WTC11 (cell line): ENCODE measurements around the gene TNFAIP8L3. TPM values are rescaled to one million over a fixed set of nuclear protein-coding genes. Genes with fewer than 3 reads are reported as not detected.
"Not testable (repeated sequence)": the region's sequence is repeated elsewhere in the genome, so short reads cannot be mapped to it uniquely, and the experiment has no call there.

Source experiments
- ATAC-seq: fragments of 200-7000 bp; cut with Tn5 transposase; 2 replicates; pipeline ENCODE4 v1.10.0; 2021; ENCODE audit warnings: mild to moderate bottlenecking, moderate library complexity
- CTCF ChIA-PET: fragments of 300-600 bp; sonication (Branson Sonifier 250); formaldehyde crosslinking; loops from one replicate; lab custom pipeline; 2021; ENCODE audit warnings: antibody characterized with exemption; lab: Charles Lee
- POLR2A ChIA-PET: fragments of 350-600 bp; sonication (Branson Sonifier 250); formaldehyde crosslinking; loops from one replicate; lab custom pipeline; 2021; ENCODE audit warnings: antibody characterized with exemption; lab: Charles Lee
- DNase-seq: peaks from one replicate; pipeline ENCODE4 v3.0.0; 2021; ENCODE audit warnings: low spot score
- H3K27ac Mint-ChIP-seq: 2 replicates; pipeline ENCODE4 v1.8.0; 2021; ENCODE audit warnings: mixed read lengths
- H3K27me3 Mint-ChIP-seq: 2 replicates; pipeline ENCODE4 v1.8.0; 2021; ENCODE audit warnings: low read depth, mild to moderate bottlenecking, moderate library complexity, mixed read lengths
- H3K36me3 Mint-ChIP-seq: 2 replicates; pipeline ENCODE4 v1.8.0; 2021; ENCODE audit warnings: mixed read lengths
- H3K4me1 Mint-ChIP-seq: 2 replicates; pipeline ENCODE4 v1.8.0; 2022; ENCODE audit warnings: mixed read lengths
- H3K4me3 Mint-ChIP-seq: 2 replicates; pipeline ENCODE4 v1.8.0; 2021; ENCODE audit warnings: mild to moderate bottlenecking, moderate library complexity, mixed read lengths
- H3K9me3 Mint-ChIP-seq: 2 replicates; pipeline ENCODE4 v1.8.0; 2021; ENCODE audit warnings: mixed read lengths
- ATF6 ChIP-seq: sonication (generic); formaldehyde crosslinking; IDR thresholded peaks from 2 replicates; pipeline ENCODE4 v1.8.1; 2023; ENCODE audit warnings: mild to moderate bottlenecking, missing genetic modification reagents
- E2F5 ChIP-seq: sonication (generic); formaldehyde crosslinking; IDR thresholded peaks from 2 replicates; pipeline ENCODE4 v1.8.1; 2022; ENCODE audit warnings: mild to moderate bottlenecking, moderate library complexity, missing genetic modification reagents
- FOXP1 ChIP-seq: sonication (generic); formaldehyde crosslinking; IDR thresholded peaks from 2 replicates; pipeline ENCODE4 v1.8.0; 2022; ENCODE audit warnings: missing genetic modification reagents, mild to moderate bottlenecking, moderate library complexity, borderline replicate concordance
- GABPB1 ChIP-seq: sonication (generic); formaldehyde crosslinking; IDR thresholded peaks from 2 replicates; pipeline ENCODE4 v1.8.1; 2023; ENCODE audit warnings: mild to moderate bottlenecking, missing genetic modification reagents
- GRHL2 ChIP-seq: fragments of 250-450 bp; sonication (Bioruptor Pico); IDR thresholded peaks from 2 replicates; pipeline ENCODE4 v1.8.0; 2022; ENCODE audit warnings: mild to moderate bottlenecking, moderate library complexity; ENCODE audit not compliant: insufficient replicate concordance, severe bottlenecking
- IRF1 ChIP-seq: sonication (generic); formaldehyde crosslinking; IDR thresholded peaks from 2 replicates; pipeline ENCODE4 v1.8.0; 2023; ENCODE audit warnings: missing genetic modification reagents
- MAX ChIP-seq: sonication (generic); formaldehyde crosslinking; IDR thresholded peaks from 2 replicates; pipeline ENCODE4 v1.8.0; 2022; ENCODE audit warnings: mild to moderate bottlenecking, missing genetic modification reagents
- MYBL2 ChIP-seq: sonication (generic); formaldehyde crosslinking; IDR thresholded peaks from 2 replicates; pipeline ENCODE4 v1.8.1; 2023; ENCODE audit warnings: mild to moderate bottlenecking, moderate library complexity, missing genetic modification reagents
- NR2C2 ChIP-seq: sonication (generic); formaldehyde crosslinking; IDR thresholded peaks from 2 replicates; pipeline ENCODE4 v1.8.0; 2022; ENCODE audit warnings: mild to moderate bottlenecking, missing genetic modification reagents
- OVOL2 ChIP-seq: fragments of 250-450 bp; sonication (Bioruptor Pico); IDR thresholded peaks from 2 replicates; pipeline ENCODE4 v1.9.0; 2021; ENCODE audit warnings: mild to moderate bottlenecking, borderline replicate concordance
- PREB ChIP-seq: sonication (generic); formaldehyde crosslinking; IDR thresholded peaks from 2 replicates; pipeline ENCODE4 v1.8.1; 2022; ENCODE audit warnings: mild to moderate bottlenecking, missing genetic modification reagents, moderate library complexity, borderline replicate concordance
- SMAD4 ChIP-seq: sonication (generic); formaldehyde crosslinking; IDR thresholded peaks from 2 replicates; pipeline ENCODE4 v1.8.0; 2022; ENCODE audit warnings: mild to moderate bottlenecking, missing genetic modification reagents
- USF1 ChIP-seq: sonication (generic); formaldehyde crosslinking; IDR thresholded peaks from 2 replicates; pipeline ENCODE4 v1.8.0; 2022; ENCODE audit warnings: mild to moderate bottlenecking, missing genetic modification reagents
- ZNF121 ChIP-seq: sonication (generic); formaldehyde crosslinking; IDR thresholded peaks from 2 replicates; pipeline ENCODE4 v1.8.0; 2023; ENCODE audit warnings: missing genetic modification reagents
- ZNF317 ChIP-seq: sonication (generic); formaldehyde crosslinking; IDR thresholded peaks from 2 replicates; pipeline ENCODE4 v1.8.1; 2023; ENCODE audit warnings: low read depth, mild to moderate bottlenecking, moderate library complexity, missing genetic modification reagents, borderline replicate concordance
- ZNF396 ChIP-seq: fragments of 250-450 bp; sonication (Bioruptor Pico); IDR thresholded peaks from 2 replicates; pipeline ENCODE4 v1.8.0; 2021; ENCODE audit warnings: mild to moderate bottlenecking, moderate library complexity, borderline replicate concordance
- total RNA-seq: library from RNA; stranded (reverse); gene quantifications from 3 replicates; pipeline ENCODE4 v1.2.3, GENCODE V29; 2021

TNFAIP8L3 gene
- total RNA-seq, 1 experiment from 2014 or later, result 0.39 TPM

- DNase-seq (no peak), ATAC-seq (no peak; the same call in 1 of the 2 replicates)
- Mint-ChIP-seq H3K27ac (peak overlapping the region; percentile 90; the same call in 1 of the 2 replicates), H3K36me3 (peaks cover 14% of the 10 kb centered on the region), H3K27me3 (no peaks in the 10 kb centered on the region), H3K4me1 (peaks cover 33% of the 10 kb centered on the region), H3K9me3 (peaks cover 11% of the 10 kb centered on the region), H3K4me3 (peak overlapping the region; percentile 78)
- TF ChIP-seq GABPB1 (0 out of 2 replicates have a peak, but pooled peaks have one; percentile 9), ATF6 (CRISPR knock-in tag) (no peak), USF1 (no peak), FOXP1 (CRISPR knock-in tag) (peak; percentile 46; the same call in 1 of the 2 replicates), GRHL2 (CRISPR knock-in tag) (no peak), MYBL2 (CRISPR knock-in tag) (no peak)
- POLR2A ChIA-PET, result interaction anchor here (0.7 kb wide), 1 partner anchor 39 kb away, joined by 4 read pairs; no protein-coding TSS in a partner anchor
- CTCF ChIA-PET, result interaction anchor here (0.5 to 1.3 kb wide), 3 partner anchors 8 to 95 kb away, joined by 3 to 4 read pairs (median 3); no protein-coding TSS in a partner anchor
Observed at GRCh38 chr15:51038162-51038973, 56.3 kb downstream of the TNFAIP8L3 start.

- H3K4me3 Mint-ChIP-seq, result peak overlapping the region; percentile 78
- POLR2A ChIA-PET, result not testable (repeated sequence)
Observed at GRCh38 chr15:51037474-51037873, 57.2 kb downstream of the TNFAIP8L3 start.

GRCh38 chr15:51030649-51031316 lies 63.9 kb downstream of the TNFAIP8L3 start:
- no peak overlapping the region for H3K4me3 Mint-ChIP-seq
- POLR2A ChIA-PET, result interaction anchor here (0.5 kb wide), 2 partner anchors 141 to 218 kb away, joined by 4 to 7 read pairs; no protein-coding TSS in a partner anchor
- no peak for ATAC-seq
- TF ChIP-seq IRF1 (CRISPR knock-in tag), result no peak
- TF ChIP-seq OVOL2 (CRISPR knock-in tag), result no peak
- TF ChIP-seq GRHL2 (CRISPR knock-in tag), result no peak
- no peak for TF ChIP-seq ZNF396 (CRISPR knock-in tag)
- TF ChIP-seq PREB (CRISPR knock-in tag), result no peak
- no peak for TF ChIP-seq ZNF121 (CRISPR knock-in tag)
- TF ChIP-seq ZNF317 (CRISPR knock-in tag), result no peak
- no peak for TF ChIP-seq E2F5
- no peak for TF ChIP-seq SMAD4 (CRISPR knock-in tag)
- TF ChIP-seq NR2C2, result no peak
- TF ChIP-seq, all 79 proteins: peak for 0
- CTCF ChIA-PET, result interaction anchor here (0.5 to 1.5 kb wide), 2 partner anchors 8 to 1702 kb away, joined by 4 read pairs; no protein-coding TSS in a partner anchor
- Mint-ChIP-seq H3K27me3 (0 out of 2 replicates have a peak, but pooled peaks cover 5% of the 10 kb centered on the region), H3K4me1 (no peaks in the 10 kb centered on the region), H3K27ac (no peak overlapping the region), H3K9me3 (peaks cover 32% of the 10 kb centered on the region), H3K36me3 (peaks cover 8% of the 10 kb centered on the region)
- DNase-seq, result no peak

More at GRCh38 chr15:51037474-51037873, 57.2 kb downstream of the TNFAIP8L3 start:
- Mint-ChIP-seq H3K27ac (peak overlapping the region; percentile 90), H3K36me3 (peaks cover 14% of the 10 kb centered on the region), H3K9me3 (peaks cover 11% of the 10 kb centered on the region), H3K4me1 (peaks cover 33% of the 10 kb centered on the region)
- 0 out of 2 replicates have a peak, but pooled peaks have one; percentile 3 for TF ChIP-seq MAX (CRISPR knock-in tag)
- H3K27me3 Mint-ChIP-seq, ATAC-seq, CTCF ChIA-PET, DNase-seq: not testable (repeated sequence)
